ENCODE measurements around the gene HRH2.

DNA sequence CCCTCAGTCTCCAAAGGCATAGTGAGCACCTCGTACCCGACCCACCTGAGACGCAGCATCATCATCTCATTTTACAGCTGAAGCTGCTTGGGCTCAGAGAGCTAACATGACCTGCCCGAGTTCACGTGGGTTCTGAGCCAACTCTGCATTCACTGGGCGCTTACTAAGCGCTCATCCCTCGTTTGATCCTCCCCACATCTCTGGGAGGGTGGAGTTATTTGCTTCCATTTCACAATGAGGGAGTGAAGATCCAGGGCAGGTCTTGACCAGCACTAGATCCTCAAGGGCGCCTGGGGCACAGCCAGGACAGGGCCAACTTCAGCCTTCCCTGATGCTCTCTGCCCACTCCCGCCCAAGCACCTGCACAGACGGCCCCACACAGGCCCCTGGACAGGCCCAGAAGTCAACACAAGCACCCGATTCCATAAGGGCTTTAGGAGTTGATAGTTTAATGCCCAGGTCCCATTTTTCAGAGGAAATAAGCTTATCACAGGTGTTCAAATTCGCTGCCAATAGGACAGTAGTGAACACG lies 80.8 kb downstream of the HRH2 start:
- TF ChIP-seq, protein P1, sequence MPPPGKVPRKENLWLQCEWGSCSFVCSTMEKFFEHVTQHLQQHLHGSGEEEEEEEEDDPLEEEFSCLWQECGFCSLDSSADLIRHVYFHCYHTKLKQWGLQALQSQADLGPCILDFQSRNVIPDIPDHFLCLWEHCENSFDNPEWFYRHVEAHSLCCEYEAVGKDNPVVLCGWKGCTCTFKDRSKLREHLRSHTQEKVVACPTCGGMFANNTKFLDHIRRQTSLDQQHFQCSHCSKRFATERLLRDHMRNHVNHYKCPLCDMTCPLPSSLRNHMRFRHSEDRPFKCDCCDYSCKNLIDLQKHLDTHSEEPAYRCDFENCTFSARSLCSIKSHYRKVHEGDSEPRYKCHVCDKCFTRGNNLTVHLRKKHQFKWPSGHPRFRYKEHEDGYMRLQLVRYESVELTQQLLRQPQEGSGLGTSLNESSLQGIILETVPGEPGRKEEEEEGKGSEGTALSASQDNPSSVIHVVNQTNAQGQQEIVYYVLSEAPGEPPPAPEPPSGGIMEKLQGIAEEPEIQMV (tag; conservative IDR thresholded peaks at IDR 0.05; ENCODE audit: low read depth) = no peak
- TF ChIP-seq POLR2A (conservative IDR thresholded peaks at IDR 0.05) (no peak), HDGF (IDR thresholded peaks at IDR 0.05) (no peak), RCOR1 (IDR thresholded peaks at IDR 0.05; ENCODE audit: borderline replicate concordance in 1 of 2, low read depth in 2 of 2, low read length in 2 of 2) (no peak), FOXJ3 (CRISPR knock-in tag; IDR thresholded peaks at IDR 0.05) (no peak), PTRF (tag; IDR thresholded peaks at IDR 0.05) (no peak)
- TF ChIP-seq, protein P2, sequence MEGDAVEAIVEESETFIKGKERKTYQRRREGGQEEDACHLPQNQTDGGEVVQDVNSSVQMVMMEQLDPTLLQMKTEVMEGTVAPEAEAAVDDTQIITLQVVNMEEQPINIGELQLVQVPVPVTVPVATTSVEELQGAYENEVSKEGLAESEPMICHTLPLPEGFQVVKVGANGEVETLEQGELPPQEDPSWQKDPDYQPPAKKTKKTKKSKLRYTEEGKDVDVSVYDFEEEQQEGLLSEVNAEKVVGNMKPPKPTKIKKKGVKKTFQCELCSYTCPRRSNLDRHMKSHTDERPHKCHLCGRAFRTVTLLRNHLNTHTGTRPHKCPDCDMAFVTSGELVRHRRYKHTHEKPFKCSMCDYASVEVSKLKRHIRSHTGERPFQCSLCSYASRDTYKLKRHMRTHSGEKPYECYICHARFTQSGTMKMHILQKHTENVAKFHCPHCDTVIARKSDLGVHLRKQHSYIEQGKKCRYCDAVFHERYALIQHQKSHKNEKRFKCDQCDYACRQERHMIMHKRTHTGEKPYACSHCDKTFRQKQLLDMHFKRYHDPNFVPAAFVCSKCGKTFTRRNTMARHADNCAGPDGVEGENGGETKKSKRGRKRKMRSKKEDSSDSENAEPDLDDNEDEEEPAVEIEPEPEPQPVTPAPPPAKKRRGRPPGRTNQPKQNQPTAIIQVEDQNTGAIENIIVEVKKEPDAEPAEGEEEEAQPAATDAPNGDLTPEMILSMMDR (IDR thresholded peaks at IDR 0.05 in 2 of 3, conservative IDR thresholded peaks at IDR 0.05 in 1 of 3; ENCODE audit: insufficient read depth in 2 of 3, low read depth in 1 of 3, low read length in 3 of 3) = no peak
- TF ChIP-seq, protein P3, sequence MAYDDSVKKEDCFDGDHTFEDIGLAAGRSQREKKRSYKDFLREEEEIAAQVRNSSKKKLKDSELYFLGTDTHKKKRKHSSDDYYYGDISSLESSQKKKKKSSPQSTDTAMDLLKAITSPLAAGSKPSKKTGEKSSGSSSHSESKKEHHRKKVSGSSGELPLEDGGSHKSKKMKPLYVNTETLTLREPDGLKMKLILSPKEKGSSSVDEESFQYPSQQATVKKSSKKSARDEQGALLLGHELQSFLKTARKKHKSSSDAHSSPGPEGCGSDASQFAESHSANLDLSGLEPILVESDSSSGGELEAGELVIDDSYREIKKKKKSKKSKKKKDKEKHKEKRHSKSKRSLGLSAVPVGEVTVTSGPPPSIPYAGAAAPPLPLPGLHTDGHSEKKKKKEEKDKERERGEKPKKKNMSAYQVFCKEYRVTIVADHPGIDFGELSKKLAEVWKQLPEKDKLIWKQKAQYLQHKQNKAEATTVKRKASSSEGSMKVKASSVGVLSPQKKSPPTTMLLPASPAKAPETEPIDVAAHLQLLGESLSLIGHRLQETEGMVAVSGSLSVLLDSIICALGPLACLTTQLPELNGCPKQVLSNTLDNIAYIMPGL (CRISPR knock-in tag; IDR thresholded peaks at IDR 0.05) = no peak
- TF ChIP-seq, protein P4, sequence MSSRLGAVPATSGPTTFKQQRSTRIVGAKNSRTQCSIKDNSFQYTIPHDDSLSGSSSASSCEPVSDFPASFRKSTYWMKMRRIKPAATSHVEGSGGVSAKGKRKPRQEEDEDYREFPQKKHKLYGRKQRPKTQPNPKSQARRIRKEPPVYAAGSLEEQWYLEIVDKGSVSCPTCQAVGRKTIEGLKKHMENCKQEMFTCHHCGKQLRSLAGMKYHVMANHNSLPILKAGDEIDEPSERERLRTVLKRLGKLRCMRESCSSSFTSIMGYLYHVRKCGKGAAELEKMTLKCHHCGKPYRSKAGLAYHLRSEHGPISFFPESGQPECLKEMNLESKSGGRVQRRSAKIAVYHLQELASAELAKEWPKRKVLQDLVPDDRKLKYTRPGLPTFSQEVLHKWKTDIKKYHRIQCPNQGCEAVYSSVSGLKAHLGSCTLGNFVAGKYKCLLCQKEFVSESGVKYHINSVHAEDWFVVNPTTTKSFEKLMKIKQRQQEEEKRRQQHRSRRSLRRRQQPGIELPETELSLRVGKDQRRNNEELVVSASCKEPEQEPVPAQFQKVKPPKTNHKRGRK (tag; IDR thresholded peaks at IDR 0.05) = no peak
